ENCODE measurements around the gene HAPLN3.

Gene HAPLN3

DNA sequence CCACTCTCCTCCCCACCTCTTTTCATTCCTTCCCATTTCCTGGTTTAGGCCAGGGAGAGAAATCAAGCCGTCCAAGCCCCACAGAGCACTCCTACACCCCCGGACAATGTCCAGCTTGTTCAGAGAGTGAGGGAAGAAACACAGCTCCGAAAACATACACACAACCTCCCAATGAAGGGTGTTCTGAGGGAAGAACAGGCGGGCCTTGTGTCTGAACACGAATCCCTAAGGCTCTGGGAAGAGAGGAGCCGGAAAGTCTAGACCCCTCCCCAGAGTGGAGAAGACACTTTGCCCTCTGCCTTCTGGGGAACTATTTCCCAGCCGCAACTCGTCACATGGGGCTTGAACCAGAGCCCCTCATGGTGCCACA lies 61.6 kb downstream of the HAPLN3 start:
- DNase-seq (ENCODE audit: insufficient read length, low spot score), result no peak
- FAIRE-seq, result no peak

DNA sequence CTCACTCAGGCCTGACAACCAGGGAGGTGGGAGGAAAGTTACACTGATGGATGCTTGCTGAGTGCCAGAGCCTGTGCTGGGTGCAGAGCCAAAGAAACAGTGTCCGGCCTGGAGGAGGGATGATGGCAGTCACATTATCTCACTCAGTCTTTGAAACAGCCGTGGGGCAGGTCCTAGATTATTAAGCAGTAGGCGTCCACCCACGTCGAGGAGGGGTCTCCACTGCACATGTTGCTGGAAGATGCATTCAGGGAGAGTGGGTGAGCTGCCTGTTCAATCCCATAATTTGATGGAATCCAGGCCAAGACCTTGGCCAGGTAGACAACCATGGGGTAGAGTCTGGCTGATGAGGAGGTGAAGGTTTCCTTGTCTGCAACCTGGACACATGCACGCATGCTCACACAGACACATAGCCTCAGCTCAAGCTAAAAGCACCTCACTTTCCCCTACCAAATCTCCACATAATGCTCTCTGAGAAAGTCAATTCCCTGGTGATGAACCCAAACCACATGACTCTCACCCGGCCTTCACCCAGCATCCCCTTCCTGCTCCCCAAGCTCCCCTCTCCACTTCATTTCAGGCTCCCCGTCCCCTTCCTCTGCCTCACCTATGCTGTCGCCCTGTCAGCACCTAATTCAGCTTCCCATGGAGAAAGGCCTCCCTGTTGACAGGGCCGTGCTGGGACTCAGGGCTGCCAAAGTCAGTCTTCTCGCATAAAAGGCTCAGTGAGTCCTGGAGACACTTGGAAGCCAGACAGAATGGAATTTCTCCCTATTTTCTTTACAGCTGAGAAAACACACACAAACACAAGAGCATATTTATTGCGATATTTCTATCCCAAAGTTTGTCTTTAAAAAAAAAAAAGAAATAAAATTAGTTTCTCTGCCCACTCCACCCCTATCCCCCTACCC lies 62.3 kb downstream of the HAPLN3 start:
- no peak for DNase-seq (ENCODE audit: insufficient read length, low spot score)

DNA sequence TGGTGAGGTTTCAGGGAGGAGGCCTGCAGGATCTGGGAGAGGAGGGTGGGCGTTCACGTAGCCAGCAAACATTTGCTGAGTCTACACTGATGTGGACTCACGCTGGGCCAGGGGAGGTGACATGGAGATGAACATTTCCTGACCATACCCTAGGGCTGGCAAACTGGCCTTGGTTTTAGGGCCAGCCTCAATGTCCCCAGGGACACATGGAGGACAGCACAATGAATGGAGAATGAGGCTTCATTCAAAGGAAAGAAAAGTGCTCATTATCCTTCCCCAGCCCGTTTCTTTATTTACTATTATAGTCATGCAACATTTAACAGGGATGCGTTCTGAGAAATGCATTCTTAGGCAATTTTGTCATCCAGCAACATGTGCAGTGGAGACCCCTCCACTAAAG lies 65.3 kb downstream of the HAPLN3 start:
- no peak for FAIRE-seq
- no peak for DNase-seq (ENCODE audit: insufficient read length, low spot score)

More for the DNA sequence above, 62.3 kb downstream of the HAPLN3 start:
- FAIRE-seq, result no peak

DNA sequence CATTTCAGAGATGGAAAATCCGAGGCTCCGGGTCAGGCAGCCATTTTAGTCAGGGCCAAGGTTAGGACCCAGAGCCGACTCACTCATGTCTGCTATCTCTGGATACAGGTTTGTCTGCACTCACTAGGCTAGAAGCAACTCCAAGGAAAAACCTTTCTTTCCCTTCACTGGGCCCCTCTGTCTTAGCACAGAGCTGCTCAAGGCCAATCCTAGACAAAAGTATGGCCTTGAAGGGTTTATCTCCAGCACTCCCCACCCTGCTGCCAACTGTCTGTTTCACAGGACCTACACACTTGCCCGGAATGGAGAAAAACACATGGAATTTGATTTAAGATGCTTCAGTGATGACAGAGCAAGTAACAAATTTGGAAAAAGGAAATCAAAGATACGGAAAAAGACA lies 66.6 kb downstream of the HAPLN3 start:
- DNase-seq (ENCODE audit: insufficient read length, low spot score) (no peak), FAIRE-seq (no peak)

Measured in GM19239 (cell line).